NCI-H460 (cell line): ENCODE results near the gene METAP1D. TPM values are rescaled to one million over a fixed set of nuclear protein-coding genes. Genes with fewer than 3 reads are reported as not detected.
"Not testable (repeated sequence)": the region's sequence is repeated elsewhere in the genome, so short reads cannot be mapped to it uniquely, and the experiment has no call there.

Source experiments
- DNase-seq: peaks from one replicate; pipeline ENCODE4 v3.0.0-alpha.2; 2016; ENCODE audit warnings: low read depth; ENCODE audit errors: extremely low read depth
- total RNA-seq: library from RNA; depleted of rRNA; stranded (reverse); fragments of >200 nt; shearing (Covaris generic); gene quantifications from 2 replicates; pipeline ENCODE4 v1.2.3, GENCODE V29; 2014

Gene METAP1D
- total RNA-seq, 1 experiment from 2014 or later: 18.0 TPM

- DNase-seq: no peak
These were observed 48.1 kb downstream of the METAP1D start for GRCh38 chr2:172047566-172048507.

DNA sequence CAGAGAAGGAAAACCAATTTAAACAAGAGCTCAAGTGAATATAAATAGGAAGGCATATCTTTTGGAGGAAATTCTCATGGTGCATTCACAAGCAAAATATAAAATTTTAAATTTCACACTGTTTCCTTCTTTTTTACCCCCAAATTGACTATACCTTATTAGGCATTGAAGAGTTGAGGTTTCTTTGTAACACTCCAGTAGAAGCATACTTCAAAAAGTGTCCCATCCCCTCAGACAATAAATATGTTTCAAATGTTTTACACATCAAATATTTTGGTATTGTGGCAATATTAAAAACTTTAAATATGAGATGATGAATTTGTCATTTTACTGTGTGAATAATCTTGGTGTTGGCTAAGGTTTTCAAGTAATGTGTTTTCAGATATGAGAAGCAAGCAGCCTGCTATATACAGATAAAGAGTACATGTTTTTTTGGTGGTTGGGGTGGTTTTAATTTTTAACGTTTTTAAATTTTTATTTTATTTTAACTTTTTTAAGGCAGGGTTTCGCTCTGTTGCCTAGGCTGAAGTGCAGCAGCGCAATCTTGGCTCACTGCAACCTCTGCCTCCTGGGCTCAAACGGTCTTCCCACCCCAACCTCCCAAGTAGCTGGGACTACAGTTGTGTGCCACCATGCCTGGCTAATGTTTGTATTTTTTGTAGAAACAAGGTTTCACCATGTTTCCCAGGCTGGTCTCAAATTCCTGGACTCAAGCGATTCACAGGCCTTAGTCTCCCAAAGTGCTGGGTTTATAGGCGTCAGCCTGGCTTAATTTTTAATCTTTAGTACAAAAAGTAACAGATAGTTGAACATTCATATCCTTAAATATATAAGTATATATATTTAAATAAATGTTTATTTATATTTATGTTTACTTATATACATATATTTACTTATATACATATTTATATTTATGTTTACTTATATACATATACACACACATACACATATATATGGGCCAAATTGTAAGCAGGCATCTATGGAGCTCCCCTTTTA is 49.1 kb downstream of the METAP1D start:
- DNase-seq: no peak

GRCh38 chr2:172049567-172050120 is 49.9 kb downstream of the METAP1D start:
- DNase-seq: no peak

- no peak for DNase-seq
These were observed 50.8 kb downstream of the METAP1D start for GRCh38 chr2:172050479-172051125.

- no peak for DNase-seq
These were observed 52.5 kb downstream of the METAP1D start for GRCh38 chr2:172052000-172052983.

DNA sequence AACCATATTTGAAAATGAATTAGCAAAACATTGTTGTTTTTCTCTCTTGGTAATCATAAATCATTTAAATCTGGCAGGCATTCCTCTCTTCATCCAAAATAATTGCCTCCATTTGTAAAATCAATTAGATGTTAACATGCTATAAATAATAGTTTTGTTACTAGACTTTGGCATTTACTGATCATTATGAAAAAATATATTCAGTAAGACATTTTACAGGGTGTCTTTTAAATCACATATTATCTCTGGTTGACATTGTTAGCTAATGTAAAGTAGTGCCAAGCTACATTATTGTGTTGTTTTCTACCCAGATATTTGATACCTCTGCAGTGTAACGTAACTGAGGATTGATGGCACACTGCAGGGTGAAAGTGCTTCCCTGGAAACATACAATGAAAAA is 53.7 kb downstream of the METAP1D start:
- DNase-seq: no peak

GRCh38 chr2:172056293-172056692 is 56.5 kb downstream of the METAP1D start:
- DNase-seq: no peak

DNA sequence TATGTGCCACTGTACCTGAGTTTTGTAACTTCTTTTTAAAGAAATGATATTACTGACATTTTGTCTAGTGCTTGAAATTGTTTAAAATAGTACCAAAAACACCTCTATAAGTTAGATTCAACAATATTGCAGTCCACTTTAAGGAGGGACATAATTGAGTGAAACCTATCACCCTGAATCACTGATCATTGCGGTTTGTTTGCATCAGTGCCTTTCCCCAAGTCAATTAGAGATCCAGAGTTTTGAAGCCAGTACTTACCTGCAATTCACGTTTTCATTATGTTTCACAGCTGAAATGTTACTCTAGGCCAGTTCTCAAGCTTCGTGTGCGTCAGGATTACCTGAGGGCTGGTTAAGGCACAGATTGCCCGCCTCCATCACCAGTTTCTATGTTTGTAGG is 58.9 kb downstream of the METAP1D start:
- no peak for DNase-seq

GRCh38 chr2:172060118-172060517 is 60.4 kb downstream of the METAP1D start:
- not testable (repeated sequence) for DNase-seq

GRCh38 chr2:172062402-172063004 is 62.8 kb downstream of the METAP1D start:
- no peak for DNase-seq

GRCh38 chr2:172063446-172063845 is 63.7 kb downstream of the METAP1D start:
- DNase-seq: no peak

GRCh38 chr2:172065111-172065510 is 65.4 kb downstream of the METAP1D start:
- no peak for DNase-seq

GRCh38 chr2:172066394-172066886 is 66.7 kb downstream of the METAP1D start:
- no peak for DNase-seq

DNA sequence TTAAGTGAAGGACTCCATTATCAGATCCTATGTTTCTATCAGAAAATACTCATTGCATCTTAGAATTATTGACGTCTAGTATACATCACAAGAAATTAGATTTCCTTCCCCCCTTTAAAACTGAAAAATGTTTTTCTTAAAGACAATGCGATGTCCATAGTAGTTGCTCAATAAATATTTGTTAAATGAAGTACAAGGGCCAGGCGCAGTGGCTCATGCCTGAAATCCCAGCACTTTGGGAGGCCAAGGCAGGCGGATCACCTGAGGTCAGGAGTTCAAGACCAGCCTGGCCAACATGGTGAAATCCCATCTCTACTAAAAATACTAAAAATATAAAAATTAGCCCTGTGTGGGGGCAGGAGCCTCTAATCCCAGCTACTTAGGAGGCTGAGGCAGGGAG is 68.2 kb downstream of the METAP1D start:
- DNase-seq: not testable (repeated sequence)

- DNase-seq: no peak
These were observed 71.2 kb downstream of the METAP1D start for GRCh38 chr2:172070936-172071335.

DNA sequence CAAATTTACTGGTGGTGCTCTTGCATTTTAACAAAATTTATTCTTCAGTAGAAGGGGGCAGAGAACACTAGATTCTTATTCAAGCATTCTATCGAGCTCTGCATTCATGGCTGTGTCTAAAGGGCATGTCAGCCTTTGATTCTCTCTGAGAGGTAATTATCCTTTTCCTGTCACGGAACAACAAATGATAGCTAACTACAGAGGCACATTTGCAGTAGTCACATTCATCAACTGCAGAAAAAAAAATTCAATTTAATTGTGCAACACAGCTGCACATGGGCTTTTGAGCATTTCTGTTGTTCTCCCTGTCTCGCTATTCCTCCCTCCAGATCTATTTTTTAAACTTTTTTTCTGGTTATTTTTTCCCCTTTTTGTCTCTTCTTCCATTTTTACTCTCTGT is 72.5 kb downstream of the METAP1D start:
- DNase-seq: no peak

DNA sequence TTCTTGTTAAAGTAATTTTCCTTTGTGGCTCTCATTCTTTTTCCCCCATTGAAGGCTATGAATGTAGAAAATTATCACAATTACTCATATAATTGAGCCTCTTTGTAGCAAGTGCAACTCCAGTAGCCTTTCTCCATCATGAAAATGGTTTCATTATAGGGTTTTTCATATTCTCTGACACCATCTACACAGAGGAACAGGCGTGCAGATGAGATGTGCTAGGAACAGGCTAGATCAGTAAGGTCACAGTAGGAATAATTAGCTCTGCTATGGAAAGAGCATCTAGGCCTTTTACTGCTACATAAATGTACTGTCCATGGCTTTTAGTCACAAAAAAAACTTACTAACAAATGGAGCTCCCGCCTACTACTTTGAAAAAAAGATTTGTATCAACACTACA is 73.0 kb downstream of the METAP1D start:
- no peak for DNase-seq

- DNase-seq: no peak
These were observed 73.8 kb downstream of the METAP1D start for GRCh38 chr2:172073518-172073917.

GRCh38 chr2:172074254-172074653 is 74.5 kb downstream of the METAP1D start:
- no peak for DNase-seq
